ENCODE data around the gene SP5.

DNA sequence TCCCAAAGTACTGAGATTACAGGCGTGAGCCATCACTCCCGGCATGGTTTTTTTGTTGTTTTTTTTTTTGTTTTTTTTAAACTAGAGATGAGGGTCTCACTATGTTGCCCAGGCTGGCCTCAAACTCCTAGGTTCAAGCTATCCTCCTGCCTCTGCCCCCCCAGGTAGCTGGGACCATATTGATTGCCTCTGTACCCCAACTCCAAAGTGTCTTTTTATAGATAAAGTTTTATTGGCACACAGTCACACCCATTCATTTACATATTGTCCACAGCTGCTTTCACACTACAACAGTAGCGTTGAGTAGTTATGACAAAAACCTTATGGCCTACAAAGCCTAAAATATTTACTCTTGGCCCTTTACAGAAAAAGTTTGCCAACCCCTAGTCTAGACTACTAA, 45.2 kb upstream of the SP5 start:
- TF ChIP-seq, protein P1, sequence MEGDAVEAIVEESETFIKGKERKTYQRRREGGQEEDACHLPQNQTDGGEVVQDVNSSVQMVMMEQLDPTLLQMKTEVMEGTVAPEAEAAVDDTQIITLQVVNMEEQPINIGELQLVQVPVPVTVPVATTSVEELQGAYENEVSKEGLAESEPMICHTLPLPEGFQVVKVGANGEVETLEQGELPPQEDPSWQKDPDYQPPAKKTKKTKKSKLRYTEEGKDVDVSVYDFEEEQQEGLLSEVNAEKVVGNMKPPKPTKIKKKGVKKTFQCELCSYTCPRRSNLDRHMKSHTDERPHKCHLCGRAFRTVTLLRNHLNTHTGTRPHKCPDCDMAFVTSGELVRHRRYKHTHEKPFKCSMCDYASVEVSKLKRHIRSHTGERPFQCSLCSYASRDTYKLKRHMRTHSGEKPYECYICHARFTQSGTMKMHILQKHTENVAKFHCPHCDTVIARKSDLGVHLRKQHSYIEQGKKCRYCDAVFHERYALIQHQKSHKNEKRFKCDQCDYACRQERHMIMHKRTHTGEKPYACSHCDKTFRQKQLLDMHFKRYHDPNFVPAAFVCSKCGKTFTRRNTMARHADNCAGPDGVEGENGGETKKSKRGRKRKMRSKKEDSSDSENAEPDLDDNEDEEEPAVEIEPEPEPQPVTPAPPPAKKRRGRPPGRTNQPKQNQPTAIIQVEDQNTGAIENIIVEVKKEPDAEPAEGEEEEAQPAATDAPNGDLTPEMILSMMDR (IDR thresholded peaks at IDR 0.05) = no peak
- TF ChIP-seq POLR2A (IDR thresholded peaks at IDR 0.05) = no peak

Data from body of pancreas (tissue), 4 donors.